HG02870 (cell line): Measurements from ENCODE around the gene CBLB.
A peak's percentile ranks its signal among the peaks of the same experiment; 100 is the strongest.

Source experiments
- ATAC-seq: cut with Tn5 transposase; IDR thresholded peaks from one replicate; pipeline ENCODE4 v1.9.1; 2021; ENCODE audit warnings: mild to moderate bottlenecking, moderate library complexity; ENCODE audit not compliant: unreplicated experiment

The CBLB gene

GRCh38 chr3:105876780-105877327 lies 8.0 kb upstream of the CBLB start:
- peak; percentile 85 for ATAC-seq

GRCh38 chr3:105869861-105870755 lies 1.3 kb upstream of the CBLB start:
- no peak for ATAC-seq

GRCh38 chr3:105869531-105869833 lies 670 bp upstream of the CBLB start:
- ATAC-seq, result no peak

GRCh38 chr3:105868431-105868741 lies 426 bp downstream of the CBLB start:
- ATAC-seq, result peak; percentile 6

- ATAC-seq, result no peak
These were observed 941 bp downstream of the CBLB start for GRCh38 chr3:105867712-105868430.

GRCh38 chr3:105866656-105867653 lies 1.9 kb downstream of the CBLB start:
- ATAC-seq, result peak; percentile 24

- ATAC-seq, result no peak
These were observed 2.9 kb downstream of the CBLB start for GRCh38 chr3:105865867-105866350.

- ATAC-seq, result no peak
These were observed 3.7 kb downstream of the CBLB start for GRCh38 chr3:105865016-105865623.

- ATAC-seq, result no peak
These were observed 4.6 kb downstream of the CBLB start for GRCh38 chr3:105864212-105864611.

GRCh38 chr3:105863608-105864007 lies 5.2 kb downstream of the CBLB start:
- no peak for ATAC-seq

GRCh38 chr3:105862217-105862616 lies 6.6 kb downstream of the CBLB start:
- ATAC-seq, result peak; percentile 71

- no peak for ATAC-seq
These were observed 8.2 kb downstream of the CBLB start for GRCh38 chr3:105860641-105861040.

GRCh38 chr3:105858017-105858416 lies 10.8 kb downstream of the CBLB start:
- no peak for ATAC-seq

GRCh38 chr3:105857601-105858000 lies 11.2 kb downstream of the CBLB start:
- ATAC-seq, result no peak

GRCh38 chr3:105856605-105857004 lies 12.2 kb downstream of the CBLB start:
- ATAC-seq, result no peak

- ATAC-seq, result peak; percentile 97
These were observed 14.9 kb downstream of the CBLB start for GRCh38 chr3:105853801-105854432.

GRCh38 chr3:105851582-105851981 lies 17.2 kb downstream of the CBLB start:
- ATAC-seq, result no peak

- ATAC-seq, result no peak
These were observed 17.6 kb downstream of the CBLB start for GRCh38 chr3:105851176-105851575.

GRCh38 chr3:105850593-105850992 lies 18.2 kb downstream of the CBLB start:
- no peak for ATAC-seq

- no peak for ATAC-seq
These were observed 20.0 kb downstream of the CBLB start for GRCh38 chr3:105848821-105849220.
